Endothelial cell of umbilical vein (primary cell): ENCODE data around the gene FADS2. TPM values are rescaled to one million over a fixed set of nuclear protein-coding genes. Genes with fewer than 3 reads are reported as not detected.

Experiments
- BruUV-seq: library from RNA; stranded (reverse); fragments of 400-500 nt; replicated peaks from 2 replicates; lab custom pipeline; 2021; lab: Mats Ljungman, UMichigan
- CTCF ChIA-PET: fragments of 300-600, 350-600 bp; sonication (Branson Sonifier 250); formaldehyde crosslinking; loops from one replicate; lab custom pipeline; 2021; ENCODE audit warnings: antibody characterized with exemption, inconsistent platforms; lab: Charles Lee
- POLR2A ChIA-PET: fragments of 300-600, 350-600 bp; sonication (Branson Sonifier 250); formaldehyde crosslinking; loops from one replicate; lab custom pipeline; 2021; ENCODE audit warnings: antibody characterized with exemption, inconsistent platforms; lab: Charles Lee
- DNase-seq: peaks from one replicate; pipeline ENCODE4 v3.0.0-alpha.2; 2011; ENCODE audit warnings: low read depth, low spot score
- FAIRE-seq: peaks from 2 replicates; lab custom pipeline; 2011; peaks lifted over from hg19 to GRCh38; lab: Jason Lieb, UNC
- H2AFZ ChIP-seq: 2 replicates; pipeline ENCODE4 v1.6.0; 2012; ENCODE audit warnings: low read depth, low read length, control low read depth, inconsistent platforms
- H3K27ac ChIP-seq: 2 replicates; pipeline ENCODE4 v1.5.1; 2011; ENCODE audit warnings: low read depth, mild to moderate bottlenecking, control low read depth, low read length, moderate library complexity; ENCODE audit not compliant: insufficient read depth
- H3K27me3 ChIP-seq, 2 experiments: 2 replicates each; pipeline versions ENCODE4 v1.6.0 to v1.6.1; 2011; ENCODE audit warnings: low read length in 2 of 2, mixed read lengths in 1 of 2; ENCODE audit not compliant: control insufficient read depth in 2 of 2, insufficient read depth in 2 of 2
- H3K36me3 ChIP-seq, 2 experiments: 2 replicates in 1 of 2; 3 replicates in 1 of 2; pipeline ENCODE4 v1.5.1; 2011; ENCODE audit warnings: low read length in 2 of 2, mild to moderate bottlenecking in 1 of 2, moderate library complexity in 1 of 2; ENCODE audit not compliant: control insufficient read depth in 2 of 2, insufficient read depth in 2 of 2; ENCODE audit errors: extremely low read depth in 1 of 2
- H3K4me1 ChIP-seq: 3 replicates; pipeline ENCODE4 v1.5.1; 2011; ENCODE audit warnings: mild to moderate bottlenecking, low read length; ENCODE audit not compliant: control insufficient read depth, insufficient read depth; ENCODE audit errors: extremely low read depth
- H3K4me2 ChIP-seq: 2 replicates; pipeline ENCODE4 v1.6.1; 2011; ENCODE audit warnings: low read length, control low read depth, mixed read lengths; ENCODE audit not compliant: insufficient read depth
- H3K4me3 ChIP-seq, 3 experiments: fragments of 200-600 bp in 1 of 3; sonication (generic), shearing (Covaris generic) in 1 of 3; replicated peaks in 1 of 3; 2 replicates each; pipeline ENCODE4 v1.5.1; 2011 to 2016; ENCODE audit warnings: control low read depth in 3 of 3, low read length in 3 of 3, mild to moderate bottlenecking in 2 of 3, inconsistent platforms in 1 of 3, low read depth in 1 of 3, moderate library complexity in 1 of 3; ENCODE audit not compliant: insufficient read depth in 1 of 3
- H3K79me2 ChIP-seq: 2 replicates; pipeline ENCODE4 v1.6.0; 2012; ENCODE audit warnings: low read length, inconsistent platforms; ENCODE audit not compliant: control insufficient read depth, insufficient read depth
- H3K9ac ChIP-seq: replicated peaks from 2 replicates; pipeline ENCODE3; 2011; ENCODE audit warnings: low read length, control low read depth; ENCODE audit not compliant: insufficient read depth; ENCODE audit errors: extremely low read depth
- H3K9me1 ChIP-seq: replicated peaks from 3 replicates; pipeline ENCODE4 v1.6.0; 2011; ENCODE audit warnings: mild to moderate bottlenecking, low read length; ENCODE audit not compliant: control insufficient read depth, insufficient read depth; ENCODE audit errors: extremely low read depth
- H3K9me3 ChIP-seq: replicated peaks from 2 replicates; pipeline ENCODE4 v1.5.1; 2012; ENCODE audit warnings: low read length, inconsistent platforms; ENCODE audit not compliant: control insufficient read depth, insufficient read depth
- H4K20me1 ChIP-seq: replicated peaks from 2 replicates; pipeline ENCODE3; 2011; ENCODE audit warnings: mild to moderate bottlenecking, low read length; ENCODE audit not compliant: control insufficient read depth, insufficient read depth; ENCODE audit errors: extremely low read depth
- CTCF ChIP-seq, 2 donors: IDR thresholded peaks; 1 replicate in 1 of 2; 2 replicates in 1 of 2; pipeline ENCODE4 v1.5.1; 2011; ENCODE audit warnings: low read length in 2 of 2, mild to moderate bottlenecking in 2 of 2, moderate library complexity in 2 of 2, control low read depth in 1 of 2, inconsistent platforms in 1 of 2, low read depth in 1 of 2; ENCODE audit not compliant: insufficient read depth in 1 of 2; ENCODE audit errors: extremely low read depth in 1 of 2
- EZH2 ChIP-seq: IDR thresholded peaks from 2 replicates; pipeline ENCODE4 v1.6.1; 2012; ENCODE audit warnings: borderline replicate concordance, low read depth, mild to moderate bottlenecking, moderate library complexity, low read length, inconsistent platforms; ENCODE audit not compliant: severe bottlenecking
- FOS ChIP-seq: IDR thresholded peaks from 2 replicates; pipeline ENCODE4 v1.6.1; 2011; ENCODE audit warnings: mild to moderate bottlenecking, low read length, moderate library complexity, borderline replicate concordance; ENCODE audit not compliant: insufficient read depth
- GATA2 ChIP-seq: IDR thresholded peaks from 2 replicates; pipeline ENCODE4 v1.7.0; 2011; ENCODE audit warnings: low read depth, mild to moderate bottlenecking, moderate library complexity, mixed read lengths, low read length; ENCODE audit not compliant: insufficient read length, insufficient read depth
- JUN ChIP-seq: IDR thresholded peaks from 2 replicates; pipeline ENCODE4 v1.6.1; 2011; ENCODE audit warnings: borderline replicate concordance, low read depth; ENCODE audit not compliant: insufficient read length, insufficient read depth
- MAX ChIP-seq: IDR thresholded peaks from 2 replicates; pipeline ENCODE4 v1.6.1; 2011; ENCODE audit not compliant: insufficient read depth, insufficient read length
- POLR2A ChIP-seq: IDR thresholded peaks from 2 replicates; pipeline ENCODE4 v1.6.1; 2012; ENCODE audit warnings: low read depth, mild to moderate bottlenecking, control low read depth, low read length
- POLR2AphosphoS5 ChIP-seq: IDR thresholded peaks from 2 replicates; pipeline ENCODE4 v1.6.1; 2012; ENCODE audit warnings: low read depth, mild to moderate bottlenecking, control low read depth, low read length, moderate library complexity; ENCODE audit not compliant: insufficient read depth
- dilution Hi-C: fragments of 300-500 bp; cut with MboI; formaldehyde crosslinking; loops from one replicate; pipeline ENCODE4 v1.15.0; 2019; ENCODE audit warnings: low sequenced_read_pairs; ENCODE audit not compliant: extremely low pct_ligation_motif_present
- intact Hi-C: fragments of 100-400 bp; cut with micrococcal nuclease; formaldehyde crosslinking; loops from one replicate; pipeline ENCODE4 v1.10.0; 2022
- polyA plus RNA-seq, 4 experiments: library from polyadenylated mRNA; depleted of rRNA in 3 of 4; stranded (reverse) in 3 of 4; unstranded in 1 of 4; fragments of >200 nt; gene quantifications; 2 replicates each; pipeline versions ENCODE4 v1.2.1 to v1.2.3, GENCODE V29; 2011 to 2012; ENCODE audit warnings: missing spikeins in 1 of 4
- total RNA-seq: library from RNA; stranded (reverse); gene quantifications from 2 replicates; pipeline ENCODE4 v1.2.3, GENCODE V29; 2021

FADS2 gene
- total and polyA plus RNA-seq, 2 donors (not counting 3 experiments of a cell fraction or from before 2014, with no cell fraction given), result 668 to 898 TPM

GRCh38 chr11:61900251-61900650 is 72.2 kb downstream of the FADS2 start:
- H3K79me2 ChIP-seq, result no peaks in the 10 kb centered on the region
- no peak overlapping the region for H3K27ac ChIP-seq
- no peaks in the 10 kb centered on the region for H4K20me1 ChIP-seq
- intact Hi-C loops, result no loop called here
- TF ChIP-seq EZH2, result no peak
- no peak for TF ChIP-seq FOS
- no peak for TF ChIP-seq JUN
- TF ChIP-seq POLR2A, result no peak
- TF ChIP-seq CTCF (IDR thresholded peaks at IDR 0.05; ENCODE audit: extremely low read depth in 1 of 2, insufficient read depth in 1 of 2, low read depth in 1 of 2, low read length in 2 of 2), result no peak
- no peak for TF ChIP-seq GATA2
- no peak for TF ChIP-seq MAX
- no peak for TF ChIP-seq POLR2AphosphoS5
- DNase-seq (no peak), FAIRE-seq (no peak)
- H3K36me3 ChIP-seq, result no peaks in the 10 kb centered on the region
- no peak overlapping the region for H3K9ac ChIP-seq
- H3K9me3 ChIP-seq, result no peaks in the 10 kb centered on the region
- no peak overlapping the region for H3K4me3 ChIP-seq
- no peaks in the 10 kb centered on the region for H3K9me1 ChIP-seq
- ChIA-PET POLR2A (interaction anchor here (0.6 kb wide), 1 partner anchor 23 kb away, joined by 4 read pairs; no protein-coding TSS in a partner anchor), CTCF (interaction anchor here (1.1 to 16.0 kb wide), 15 partner anchors 8 to 209 kb away, joined by 3 to 416 read pairs (median 12); no protein-coding TSS in a partner anchor)
- dilution Hi-C loops, result no loop called here
- H2AFZ ChIP-seq, result no peak overlapping the region
- BruUV-seq, result no TSS peak
- H3K27me3 ChIP-seq, result no peaks in the 10 kb centered on the region
- H3K4me2 ChIP-seq, result no peak overlapping the region
- no peaks in the 10 kb centered on the region for H3K4me1 ChIP-seq
